DND-41 (cell line): ENCODE measurements around the gene RAPSN.

ENCODE experiments used
- ATAC-seq: fragments of 200-7000 bp; cut with Tn5 transposase; 3 replicates; pipeline ENCODE4 v1.9.1; 2021; ENCODE audit warnings: low read depth; ENCODE audit not compliant: insufficient read depth
- DNase-seq: peaks from one replicate; pipeline ENCODE4 v3.0.0-alpha.2; 2020
- H2AFZ ChIP-seq: 2 replicates; pipeline ENCODE4 v1.6.0; 2012; ENCODE audit warnings: low read depth, low read length
- H3K27ac ChIP-seq: 2 replicates; pipeline ENCODE4 v1.5.1; 2012; ENCODE audit warnings: low read length, inconsistent platforms
- H3K27me3 ChIP-seq: fragments of 200-600 bp; sonication (generic); 2 replicates; pipeline ENCODE4 v1.6.0; 2012; ENCODE audit warnings: low read length, mild to moderate bottlenecking, inconsistent platforms; ENCODE audit not compliant: insufficient read depth, poor library complexity
- H3K36me3 ChIP-seq: 2 replicates; pipeline ENCODE4 v1.5.1; 2012; ENCODE audit warnings: low read length, inconsistent platforms; ENCODE audit not compliant: insufficient read depth
- H3K4me1 ChIP-seq: 2 replicates; pipeline ENCODE4 v1.5.1; 2012; ENCODE audit warnings: mild to moderate bottlenecking, low read length; ENCODE audit not compliant: insufficient read depth
- H3K4me2 ChIP-seq: 2 replicates; pipeline ENCODE4 v1.6.0; 2012; ENCODE audit warnings: mild to moderate bottlenecking, moderate library complexity, low read length, inconsistent platforms; ENCODE audit not compliant: insufficient read depth
- H3K4me3 ChIP-seq, 2 experiments: fragments of 200-600 bp in 1 of 2; shearing (Covaris generic) in 1 of 2; 2 replicates each; pipeline ENCODE4 v1.5.1; 2012 to 2016; ENCODE audit warnings: inconsistent platforms in 2 of 2, low read length in 2 of 2, mild to moderate bottlenecking in 2 of 2, low read depth in 1 of 2, moderate library complexity in 1 of 2
- H3K79me2 ChIP-seq: 2 replicates; pipeline ENCODE4 v1.6.0; 2012; ENCODE audit warnings: low read length, inconsistent platforms; ENCODE audit not compliant: insufficient read depth
- H3K9ac ChIP-seq: 2 replicates; pipeline ENCODE4 v1.6.0; 2012; ENCODE audit warnings: low read depth, mild to moderate bottlenecking, inconsistent platforms, low read length, moderate library complexity
- H3K9me3 ChIP-seq: 2 replicates; pipeline ENCODE4 v1.5.1; 2012; ENCODE audit warnings: low read length, moderate library complexity, mild to moderate bottlenecking, inconsistent platforms; ENCODE audit not compliant: insufficient read depth, severe bottlenecking
- H4K20me1 ChIP-seq: 2 replicates; pipeline ENCODE4 v1.6.0; 2012; ENCODE audit warnings: low read length; ENCODE audit not compliant: insufficient read depth
- CTCF ChIP-seq: IDR thresholded peaks from 2 replicates; pipeline ENCODE4 v1.5.1; 2012; ENCODE audit warnings: borderline replicate concordance, low read length, moderate library complexity, mild to moderate bottlenecking; ENCODE audit not compliant: poor library complexity, severe bottlenecking; ENCODE audit errors: extremely low read depth
- EZH2 ChIP-seq: IDR thresholded peaks from 3 replicates; pipeline ENCODE4 v1.6.1; 2012; ENCODE audit warnings: borderline replicate concordance, low read depth, mild to moderate bottlenecking, moderate library complexity, low read length, inconsistent platforms; ENCODE audit not compliant: severe bottlenecking

RAPSN gene

DNA sequence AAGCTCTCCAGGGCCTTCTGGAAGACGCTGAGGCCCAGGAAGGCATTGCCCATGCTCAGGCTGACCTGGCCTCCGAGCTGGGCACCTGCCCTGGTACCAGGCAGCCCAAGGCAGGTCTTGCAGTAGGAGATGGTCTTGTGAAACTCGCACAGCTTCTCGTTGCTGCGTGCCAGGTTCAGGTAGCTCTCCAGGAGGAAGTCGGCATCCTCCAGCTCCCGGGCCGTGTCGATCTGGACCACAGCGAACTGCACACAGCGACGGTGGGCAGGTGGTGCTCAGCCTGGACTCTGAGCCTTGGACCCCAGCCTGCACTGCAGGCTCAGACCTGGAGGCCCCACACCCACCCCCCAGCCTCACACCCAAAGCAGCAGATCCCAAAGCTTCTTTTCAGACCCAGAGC lies 1.0 kb downstream of the RAPSN start:
- TF ChIP-seq EZH2 (no peak), CTCF (no peak)
- H3K9ac ChIP-seq, result no peak overlapping the region
- DNase-seq (no peak), ATAC-seq (no peak)
- H4K20me1 ChIP-seq, result no peaks in the 10 kb centered on the region
- H3K27me3 ChIP-seq, result no peaks in the 10 kb centered on the region
- no peak overlapping the region for H2AFZ ChIP-seq
- H3K27ac ChIP-seq, result no peak overlapping the region
- no peaks in the 10 kb centered on the region for H3K36me3 ChIP-seq
- no peaks in the 10 kb centered on the region for H3K79me2 ChIP-seq
- H3K4me3 ChIP-seq, result no peak overlapping the region
- H3K9me3 ChIP-seq, result no peaks in the 10 kb centered on the region
- no peak overlapping the region for H3K4me2 ChIP-seq
- no peaks in the 10 kb centered on the region for H3K4me1 ChIP-seq

DNA sequence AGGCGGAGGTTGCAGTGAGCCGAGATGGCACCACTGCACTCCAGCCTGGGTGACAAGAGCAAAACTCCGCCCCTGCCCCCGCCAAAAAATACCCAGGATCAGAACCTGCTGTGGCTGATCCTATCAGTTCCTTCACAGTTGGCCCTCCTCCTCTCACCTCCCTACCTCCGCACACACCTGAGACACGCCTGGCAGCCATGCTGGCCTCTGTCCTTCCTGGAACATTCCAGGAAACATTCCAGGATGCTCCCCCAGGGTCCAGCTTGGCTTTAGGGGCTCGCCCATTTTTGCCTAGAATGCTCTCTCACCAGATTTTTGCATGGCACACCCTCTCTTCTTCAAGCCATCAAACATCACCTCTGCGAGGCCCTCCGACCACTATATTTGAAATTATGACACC lies 2.1 kb downstream of the RAPSN start:
- Histone ChIP-seq H3K4me1 (no peaks in the 10 kb centered on the region), H3K27me3 (no peaks in the 10 kb centered on the region), H3K9me3 (no peaks in the 10 kb centered on the region), H3K36me3 (no peaks in the 10 kb centered on the region), H3K4me3 (no peak overlapping the region), H3K9ac (no peak overlapping the region), H4K20me1 (no peaks in the 10 kb centered on the region), H3K79me2 (no peaks in the 10 kb centered on the region), H3K27ac (no peak overlapping the region), H2AFZ (no peak overlapping the region), H3K4me2 (no peak overlapping the region)
- no peak for ATAC-seq
- no peak for DNase-seq
- TF ChIP-seq EZH2 (no peak), CTCF (no peak)

GRCh38 chr11:47445840-47446239 lies 3.1 kb downstream of the RAPSN start:
- ATAC-seq (no peak), DNase-seq (no peak)
- Histone ChIP-seq H3K27me3 (no peaks in the 10 kb centered on the region), H3K9ac (no peak overlapping the region), H3K79me2 (no peaks in the 10 kb centered on the region), H3K4me3 (no peak overlapping the region), H3K4me2 (no peak overlapping the region), H3K9me3 (no peaks in the 10 kb centered on the region), H3K4me1 (no peaks in the 10 kb centered on the region), H2AFZ (no peak overlapping the region), H4K20me1 (no peaks in the 10 kb centered on the region), H3K36me3 (no peaks in the 10 kb centered on the region), H3K27ac (no peak overlapping the region)
- TF ChIP-seq EZH2 (no peak), CTCF (no peak)

DNA sequence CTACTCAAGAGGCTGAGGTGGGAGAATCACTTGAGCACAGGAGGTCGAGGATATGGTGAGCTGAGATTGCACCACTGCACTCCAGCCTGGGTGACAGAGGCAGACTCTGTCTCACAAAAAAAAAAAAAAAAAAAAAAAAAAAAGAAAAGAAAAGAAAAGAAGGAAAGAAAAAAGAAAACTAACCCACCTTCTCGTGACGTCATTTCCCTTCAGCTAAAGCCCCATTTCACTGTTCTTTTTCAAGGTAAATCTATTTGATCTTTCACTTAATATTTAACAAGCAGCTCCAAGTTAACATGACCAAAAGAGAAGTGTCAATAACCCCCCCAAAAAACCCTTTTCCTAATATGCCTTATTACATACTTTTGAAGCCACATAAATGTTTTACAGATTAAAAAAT lies 5.1 kb downstream of the RAPSN start:
- Histone ChIP-seq H3K9ac (no peak overlapping the region), H3K27ac (no peak overlapping the region), H4K20me1 (no peaks in the 10 kb centered on the region), H3K27me3 (no peaks in the 10 kb centered on the region), H2AFZ (no peak overlapping the region), H3K4me2 (no peak overlapping the region), H3K36me3 (no peaks in the 10 kb centered on the region), H3K9me3 (no peaks in the 10 kb centered on the region), H3K4me1 (no peaks in the 10 kb centered on the region), H3K4me3 (no peak overlapping the region), H3K79me2 (no peaks in the 10 kb centered on the region)
- no peak for DNase-seq
- TF ChIP-seq CTCF (no peak), EZH2 (no peak)
- no peak for ATAC-seq
